Ureter (tissue), 1 donor: ENCODE data around the gene TMEM175. TPM values are rescaled to one million over a fixed set of nuclear protein-coding genes. Genes with fewer than 3 reads are reported as not detected.

ENCODE experiments used
- DNase-seq: peaks from one replicate; pipeline ENCODE4 v3.0.0-alpha.2; 2020; ENCODE audit warnings: low spot score
- total RNA-seq: library from RNA; stranded (reverse); gene quantifications from one replicate; pipeline ENCODE4 v1.2.4, GENCODE V29; 2023
- donor health status: DM: yes; HTN: yes; CAD: no.

TMEM175 gene
- total RNA-seq, 1 donor from 2014 or later, result 39.1 TPM

DNA sequence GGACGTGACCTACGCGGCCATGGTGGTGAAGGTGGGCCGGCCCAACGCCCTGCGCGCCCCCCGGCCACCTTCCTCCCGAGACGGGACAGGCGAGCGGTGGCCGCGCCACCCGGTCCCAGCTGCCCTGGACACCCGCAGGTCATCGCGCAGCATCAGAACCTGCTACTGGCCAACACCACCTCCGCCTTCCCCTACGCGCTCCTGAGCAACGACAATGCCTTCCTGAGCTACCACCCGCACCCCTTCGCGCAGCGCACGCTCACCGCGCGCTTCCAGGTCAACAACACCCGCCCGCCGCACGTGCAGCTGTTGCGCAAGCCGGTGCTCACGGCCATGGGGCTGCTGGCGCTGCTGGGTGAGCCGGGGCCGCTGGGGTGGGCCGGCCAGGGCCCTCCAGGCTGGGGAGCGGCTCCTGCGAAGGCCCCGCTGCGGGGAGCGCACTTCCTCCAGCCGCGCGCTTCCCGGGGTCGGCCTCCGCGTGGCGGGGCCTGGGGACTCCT is 69.9 kb downstream of the TMEM175 start:
- no peak for DNase-seq

DNA sequence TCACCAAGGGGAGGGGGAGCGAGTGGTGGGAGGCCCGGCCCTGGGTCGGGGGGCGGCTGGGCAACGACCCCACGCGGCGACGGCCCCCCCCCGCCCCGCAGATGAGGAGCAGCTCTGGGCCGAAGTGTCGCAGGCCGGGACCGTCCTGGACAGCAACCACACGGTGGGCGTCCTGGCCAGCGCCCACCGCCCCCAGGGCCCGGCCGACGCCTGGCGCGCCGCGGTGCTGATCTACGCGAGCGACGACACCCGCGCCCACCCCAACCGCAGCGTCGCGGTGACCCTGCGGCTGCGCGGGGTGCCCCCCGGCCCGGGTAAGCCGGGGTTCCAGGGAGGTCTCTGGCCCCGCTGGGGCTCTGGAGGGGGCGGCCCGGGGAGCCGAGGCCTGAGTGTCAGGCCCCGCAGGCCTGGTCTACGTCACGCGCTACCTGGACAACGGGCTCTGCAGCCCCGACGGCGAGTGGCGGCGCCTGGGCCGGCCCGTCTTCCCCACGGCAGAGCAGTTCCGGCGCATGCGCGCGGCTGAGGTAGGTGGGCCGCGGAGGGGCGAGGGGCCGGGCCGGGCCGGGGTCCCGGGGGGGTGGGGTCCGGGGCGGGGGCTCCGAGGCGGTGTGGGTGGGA is 70.5 kb downstream of the TMEM175 start:
- no peak for DNase-seq

DNA sequence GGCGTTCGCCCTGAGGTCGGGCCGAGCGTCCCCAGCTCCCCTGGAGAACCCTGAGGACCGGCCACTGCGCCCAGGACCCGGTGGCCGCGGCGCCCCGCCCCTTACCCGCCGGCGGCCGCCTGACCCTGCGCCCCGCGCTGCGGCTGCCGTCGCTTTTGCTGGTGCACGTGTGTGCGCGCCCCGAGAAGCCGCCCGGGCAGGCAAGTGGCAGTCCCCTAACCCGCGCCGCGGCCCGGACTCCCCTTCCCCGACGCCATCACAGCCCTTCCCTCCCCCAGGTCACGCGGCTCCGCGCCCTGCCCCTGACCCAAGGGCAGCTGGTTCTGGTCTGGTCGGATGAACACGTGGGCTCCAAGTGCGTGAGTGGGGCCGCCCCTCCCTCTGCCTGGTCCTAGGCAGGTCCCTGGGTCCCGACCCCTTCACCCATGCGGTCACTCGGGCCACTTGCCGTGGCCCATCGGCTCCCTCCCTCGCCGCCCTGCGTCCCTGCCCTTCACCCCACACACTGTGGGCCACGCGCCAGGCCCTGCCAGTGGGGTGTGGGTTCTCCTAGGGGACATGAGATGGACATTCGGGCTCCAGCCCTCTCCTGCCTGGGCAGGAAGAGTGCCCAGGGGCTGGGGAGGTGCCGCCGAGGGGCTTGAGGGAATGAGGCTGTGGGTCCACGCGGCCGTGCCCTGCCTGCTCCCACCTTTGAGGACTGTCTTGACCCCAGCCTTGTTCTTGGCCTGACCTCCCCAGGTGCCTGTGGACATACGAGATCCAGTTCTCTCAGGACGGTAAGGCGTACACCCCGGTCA is 71.2 kb downstream of the TMEM175 start:
- DNase-seq, result no peak

DNA sequence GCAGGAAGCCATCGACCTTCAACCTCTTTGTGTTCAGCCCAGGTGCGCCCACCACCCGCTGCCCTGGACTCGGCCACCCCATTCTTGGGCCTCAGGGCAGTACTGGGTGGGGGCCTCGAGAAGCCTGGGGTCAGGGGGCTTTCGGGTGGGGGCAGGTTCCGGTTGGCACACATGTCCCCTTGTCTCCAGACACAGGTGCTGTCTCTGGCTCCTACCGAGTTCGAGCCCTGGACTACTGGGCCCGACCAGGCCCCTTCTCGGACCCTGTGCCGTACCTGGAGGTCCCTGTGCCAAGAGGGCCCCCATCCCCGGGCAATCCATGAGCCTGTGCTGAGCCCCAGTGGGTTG is 71.8 kb downstream of the TMEM175 start:
- DNase-seq, result no peak

DNA sequence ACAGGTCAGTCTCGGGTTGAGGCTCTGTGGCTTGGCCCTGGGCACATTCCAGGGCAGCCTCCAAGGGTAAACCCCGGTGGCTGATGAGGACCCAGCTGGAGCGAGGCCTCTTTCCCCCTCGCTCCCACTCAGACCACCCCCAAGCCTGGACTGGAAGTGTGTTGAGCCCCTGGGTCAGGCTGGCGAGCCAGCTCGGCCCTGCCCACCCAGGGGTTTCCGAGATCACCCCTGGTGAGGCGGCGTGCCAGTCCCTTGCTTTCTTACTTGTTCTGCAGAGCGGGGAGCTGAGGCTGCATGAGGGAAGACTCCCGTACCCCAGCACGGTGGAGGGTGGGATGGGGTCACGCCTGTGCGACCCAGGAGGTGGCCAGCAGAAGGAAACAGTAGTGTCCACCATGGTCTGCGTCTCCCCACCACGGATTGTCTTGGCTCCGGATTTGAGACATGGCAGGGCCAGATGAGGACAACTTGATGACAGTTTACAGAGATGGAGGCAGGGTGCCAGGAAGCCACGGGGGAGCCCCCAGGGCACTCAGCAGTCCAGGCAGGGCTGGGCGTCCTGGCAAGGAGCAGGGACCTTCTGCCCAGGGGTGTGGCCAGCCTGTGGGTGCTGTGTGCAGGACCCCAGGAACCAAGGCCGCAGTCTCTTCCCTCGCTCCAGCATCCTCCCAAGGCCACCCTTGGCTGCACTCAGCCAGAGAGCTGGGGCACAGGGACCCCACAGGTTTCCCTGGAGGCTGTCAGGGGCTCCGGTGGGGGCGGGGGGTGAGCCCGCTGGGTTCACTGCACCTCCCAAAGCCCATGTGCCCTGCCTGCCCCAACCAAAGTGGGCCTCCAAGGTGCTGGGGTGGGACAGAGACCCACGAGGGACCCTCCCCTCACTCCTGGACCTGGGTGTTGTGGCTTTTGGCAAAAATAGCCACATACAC is 72.6 kb downstream of the TMEM175 start:
- no peak for DNase-seq

DNA sequence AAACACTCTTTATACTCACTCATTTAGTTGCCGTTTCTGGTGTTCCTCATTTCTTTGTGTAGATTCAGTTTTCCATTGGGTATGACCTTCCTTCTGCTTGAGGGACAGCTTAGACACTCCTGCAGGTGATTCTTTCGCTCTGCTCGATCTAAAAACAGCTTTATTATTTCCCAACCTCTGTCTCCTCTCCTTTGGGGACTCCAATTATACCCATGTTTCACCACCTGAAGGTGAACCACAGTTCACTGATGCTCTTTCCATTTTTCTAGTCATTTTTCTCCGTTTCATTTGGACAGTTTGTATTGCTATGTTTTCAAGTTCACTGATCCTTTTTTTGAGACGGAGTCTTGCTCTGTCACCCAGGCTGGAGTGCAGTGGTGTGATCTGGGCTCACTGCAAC is 74.6 kb downstream of the TMEM175 start:
- no peak for DNase-seq

Other genes with a start within 250 kb of the TMEM175 start
- gene SLC49A3, start 243.3 kb upstream of the TMEM175 start, total RNA-seq, result 8.9 TPM
- 63.3 TPM for gene PCGF3, start 226.6 kb upstream of the TMEM175 start, total RNA-seq
- 6.7 TPM for gene CPLX1, start 106.3 kb upstream of the TMEM175 start, total RNA-seq
- 150 TPM for gene GAK, start 144 bp upstream of the TMEM175 start, total RNA-seq
- gene DGKQ, start 41.1 kb downstream of the TMEM175 start, total RNA-seq, result 17.0 TPM
- 76.4 TPM for gene IDUA, start 54.6 kb downstream of the TMEM175 start, total RNA-seq
- gene SLC26A1, start 60.9 kb downstream of the TMEM175 start, total RNA-seq, result 0.18 TPM
- 13.0 TPM for gene FGFRL1, start 79.2 kb downstream of the TMEM175 start, total RNA-seq
- gene RNF212, start 181.1 kb downstream of the TMEM175 start, total RNA-seq, result 5.1 TPM
- 36.6 TPM for gene SPON2, start 240.1 kb downstream of the TMEM175 start, total RNA-seq